ENCODE measurements around the gene CNGA4. TPM values are rescaled to one million over a fixed set of nuclear protein-coding genes. Genes with fewer than 3 reads are reported as not detected.

The CNGA4 gene
- total and polyA plus RNA-seq, 2 of the 13 experiments (the other 11 are each of a cell fraction or from before 2014, with no cell fraction given), result 0.03 TPM; not detected in 1

- 0 out of 2 replicates have a peak, but pooled peaks have one; percentile 19 for TF ChIP-seq SIN3A (IDR thresholded peaks at IDR 0.05; ENCODE audit: borderline replicate concordance, low read depth, low read length)
- TF ChIP-seq, protein P1, sequence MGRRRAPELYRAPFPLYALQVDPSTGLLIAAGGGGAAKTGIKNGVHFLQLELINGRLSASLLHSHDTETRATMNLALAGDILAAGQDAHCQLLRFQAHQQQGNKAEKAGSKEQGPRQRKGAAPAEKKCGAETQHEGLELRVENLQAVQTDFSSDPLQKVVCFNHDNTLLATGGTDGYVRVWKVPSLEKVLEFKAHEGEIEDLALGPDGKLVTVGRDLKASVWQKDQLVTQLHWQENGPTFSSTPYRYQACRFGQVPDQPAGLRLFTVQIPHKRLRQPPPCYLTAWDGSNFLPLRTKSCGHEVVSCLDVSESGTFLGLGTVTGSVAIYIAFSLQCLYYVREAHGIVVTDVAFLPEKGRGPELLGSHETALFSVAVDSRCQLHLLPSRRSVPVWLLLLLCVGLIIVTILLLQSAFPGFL (CRISPR knock-in tag; IDR thresholded peaks at IDR 0.05), result no peak
- TF ChIP-seq GABPA (IDR thresholded peaks at IDR 0.05; ENCODE audit: low read depth, low read length), result 0 out of 2 replicates have a peak, but pooled peaks have one; percentile 14
- 0 out of 2 replicates have a peak, but pooled peaks have one; percentile 50 for TF ChIP-seq GABPA (CRISPR knock-in tag; IDR thresholded peaks at IDR 0.05; ENCODE audit: low read depth)
- TF ChIP-seq SMC3 (IDR thresholded peaks at IDR 0.05; ENCODE audit: low read length), result no peak
- TF ChIP-seq SNRNP70 (IDR thresholded peaks at IDR 0.05; ENCODE audit: low read depth, low read length), result no peak
- no peak; the same call in 1 of the 2 replicates for TF ChIP-seq ZNF598 (CRISPR knock-in tag; IDR thresholded peaks at IDR 0.05; ENCODE audit: borderline replicate concordance)
- no peak for TF ChIP-seq MLXIP (CRISPR knock-in tag; IDR thresholded peaks at IDR 0.05; ENCODE audit: borderline replicate concordance)
- TF ChIP-seq BRCA1 (CRISPR knock-in tag; IDR thresholded peaks at IDR 0.05), result no peak
- no peak for TF ChIP-seq MEIS2 (CRISPR knock-in tag; IDR thresholded peaks at IDR 0.05)
- TF ChIP-seq ZNF614 (CRISPR knock-in tag; IDR thresholded peaks at IDR 0.05; ENCODE audit: borderline replicate concordance), result no peak
- TF ChIP-seq ZSCAN29 (CRISPR knock-in tag; conservative IDR thresholded peaks at IDR 0.05), result no peak
- no peak for TF ChIP-seq PRDM4 (CRISPR knock-in tag; IDR thresholded peaks at IDR 0.05; ENCODE audit: borderline replicate concordance)
- no peak for TF ChIP-seq ZSCAN9 (CRISPR knock-in tag; IDR thresholded peaks at IDR 0.05; ENCODE audit: borderline replicate concordance)
- TF ChIP-seq ZNF562 (CRISPR knock-in tag; IDR thresholded peaks at IDR 0.05; ENCODE audit: borderline replicate concordance), result no peak
- TF ChIP-seq, protein P2, sequence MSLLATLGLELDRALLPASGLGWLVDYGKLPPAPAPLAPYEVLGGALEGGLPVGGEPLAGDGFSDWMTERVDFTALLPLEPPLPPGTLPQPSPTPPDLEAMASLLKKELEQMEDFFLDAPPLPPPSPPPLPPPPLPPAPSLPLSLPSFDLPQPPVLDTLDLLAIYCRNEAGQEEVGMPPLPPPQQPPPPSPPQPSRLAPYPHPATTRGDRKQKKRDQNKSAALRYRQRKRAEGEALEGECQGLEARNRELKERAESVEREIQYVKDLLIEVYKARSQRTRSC (CRISPR knock-in tag; IDR thresholded peaks at IDR 0.05; ENCODE audit: low read depth), result no peak
- TF ChIP-seq ZNF138 (CRISPR knock-in tag; IDR thresholded peaks at IDR 0.05; ENCODE audit: low read depth), result no peak
- peak; percentile 29; the same call in 1 of the 2 replicates for TF ChIP-seq FOXK2 (IDR thresholded peaks at IDR 0.05)
- no peak for TF ChIP-seq ZBTB21 (CRISPR knock-in tag; IDR thresholded peaks at IDR 0.05)
- TF ChIP-seq MYC (CRISPR knock-in tag; IDR thresholded peaks at IDR 0.05; ENCODE audit: borderline replicate concordance), result peak; percentile 66; the same call in 1 of the 2 replicates
- TF ChIP-seq ZFAT (CRISPR knock-in tag; conservative IDR thresholded peaks at IDR 0.05), result no peak
- TF ChIP-seq ZNF414 (CRISPR knock-in tag; IDR thresholded peaks at IDR 0.05), result no peak
Observed at GRCh38 chr11:6234387-6235107, 4.3 kb upstream of the CNGA4 start, which contains the start of gene FHIP1B (continued).
